Measurements from ENCODE around the gene OR2A14. TPM values are rescaled to one million over a fixed set of nuclear protein-coding genes. Genes with fewer than 3 reads are reported as not detected.

The OR2A14 gene
- total and polyA plus RNA-seq, 2 of the 13 experiments (the other 11 are each of a cell fraction or from before 2014, with no cell fraction given): not detected

DNA sequence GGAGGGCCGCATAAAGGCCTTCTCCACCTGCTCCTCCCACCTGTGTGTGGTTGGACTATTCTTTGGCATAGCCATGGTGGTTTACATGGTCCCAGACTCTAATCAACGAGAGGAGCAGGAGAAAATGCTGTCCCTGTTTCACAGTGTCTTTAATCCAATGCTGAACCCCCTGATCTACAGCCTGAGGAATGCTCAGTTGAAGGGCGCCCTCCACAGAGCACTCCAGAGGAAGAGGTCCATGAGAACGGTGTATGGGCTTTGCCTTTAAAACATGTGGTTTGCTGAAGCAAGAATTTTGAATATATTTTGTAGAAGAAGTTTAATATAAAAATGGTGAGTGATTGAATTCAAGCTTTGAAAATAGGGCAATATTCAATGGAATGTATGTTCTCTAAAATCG is 12.7 kb upstream of the OR2A14 start:
- no peak overlapping the region for H3K9ac ChIP-seq (ENCODE audit: insufficient read depth, low read depth, low read length)
- no peak overlapping the region for H3K4me3 ChIP-seq (replicated peaks in 1 of 3; ENCODE audit: insufficient read depth in 1 of 3, low read depth in 2 of 3, low read length in 3 of 3)
- H4K20me1 ChIP-seq (ENCODE audit: insufficient read depth, low read length): no peaks in the 10 kb centered on the region
- POLR2A ChIA-PET: no interaction called here
- H3K4me1 ChIP-seq (ENCODE audit: insufficient read depth, low read length): no peaks in the 10 kb centered on the region
- DNase-seq (ENCODE audit: low spot score) (no peak), FAIRE-seq (no peak), ATAC-seq (no peak)
- CTCF ChIA-PET (ENCODE audit: low intra/inter-chr PET ratio, low total read pairs): no interaction called here
- H3K9me3 ChIP-seq (ENCODE audit: low read length): no peaks in the 10 kb centered on the region
- no peak overlapping the region for H2AFZ ChIP-seq (ENCODE audit: low read length)
- no TSS peak for BruUV-seq (replicated peaks)
- no peak for TF ChIP-seq DMAP1 (CRISPR knock-in tag; IDR thresholded peaks at IDR 0.05)
- no peak for TF ChIP-seq SETDB1 (CRISPR knock-in tag; IDR thresholded peaks at IDR 0.05; ENCODE audit: borderline replicate concordance)
- TF ChIP-seq SUZ12 (IDR thresholded peaks at IDR 0.05; ENCODE audit: low read depth, low read length): no peak
- no peak for TF ChIP-seq FOXO1 (CRISPR knock-in tag; IDR thresholded peaks at IDR 0.05)
- no peak for TF ChIP-seq FOXM1 (CRISPR knock-in tag; IDR thresholded peaks at IDR 0.05)
- no peak for TF ChIP-seq MTA1 (CRISPR knock-in tag; IDR thresholded peaks at IDR 0.05; ENCODE audit: borderline replicate concordance)
- no peak for TF ChIP-seq GPN1 (CRISPR knock-in tag; IDR thresholded peaks at IDR 0.05; ENCODE audit: borderline replicate concordance)
- no peak for TF ChIP-seq NCOA2 (CRISPR knock-in tag; IDR thresholded peaks at IDR 0.05)
- no peak for TF ChIP-seq POLR2AphosphoS2 (IDR thresholded peaks at IDR 0.05; ENCODE audit: low read depth, low read length)
- no peak for TF ChIP-seq ZFAT (CRISPR knock-in tag; conservative IDR thresholded peaks at IDR 0.05)
- TF ChIP-seq SNAPC2 (CRISPR knock-in tag; IDR thresholded peaks at IDR 0.05): no peak
- no peak for TF ChIP-seq MLLT10 (CRISPR knock-in tag; IDR thresholded peaks at IDR 0.05)
- TF ChIP-seq IRF2 (CRISPR knock-in tag; IDR thresholded peaks at IDR 0.05): no peak
- TF ChIP-seq MTA3 (CRISPR knock-in tag; IDR thresholded peaks at IDR 0.05): no peak
- TF ChIP-seq, protein P1, sequence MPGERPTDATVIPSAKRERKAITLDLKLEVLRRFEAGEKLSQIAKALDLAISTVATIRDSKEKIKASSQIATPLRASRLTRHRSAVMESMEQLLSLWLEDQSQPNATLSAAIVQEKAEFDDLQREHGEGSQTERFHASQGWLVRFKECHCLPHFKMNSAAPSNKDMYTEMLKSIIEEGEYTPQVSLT (CRISPR knock-in tag; IDR thresholded peaks at IDR 0.05; ENCODE audit: borderline replicate concordance, low read depth): no peak
- TF ChIP-seq JUN (CRISPR knock-in tag; IDR thresholded peaks at IDR 0.05): no peak
- no peak for TF ChIP-seq ISL2 (CRISPR knock-in tag; IDR thresholded peaks at IDR 0.05)
- no peak for TF ChIP-seq SP1 (IDR thresholded peaks at IDR 0.05)
- no peak for TF ChIP-seq SP1 (CRISPR knock-in tag; IDR thresholded peaks at IDR 0.05)
- no peak for TF ChIP-seq ATAD3A (CRISPR knock-in tag; IDR thresholded peaks at IDR 0.05)
- 0% methylated on average over 5 of the region's 5 CpGs for WGBS (ENCODE audit: low lambda C conversion rate)
- no peaks in the 10 kb centered on the region for H3K79me2 ChIP-seq (ENCODE audit: insufficient read depth, low read length)
- no peak overlapping the region for H3K4me2 ChIP-seq (ENCODE audit: low read depth, low read length)
- in situ Hi-C loops (cut with HindIII; ENCODE audit: extremely low pct_ligation_motif_present, low pct_unique_long_range_greater_than_20kb) (no loop called here), intact Hi-C loops (cut with micrococcal nuclease; ENCODE audit: unreplicated experiment) (no loop called here)
- no peaks in the 10 kb centered on the region for H3K36me3 ChIP-seq (replicated peaks in 1 of 2; ENCODE audit: control insufficient read depth in 1 of 2, insufficient read depth in 2 of 2, low read length in 2 of 2)
- H3K27ac ChIP-seq (ENCODE audit: extremely low read length, insufficient read depth, low read length): no peak overlapping the region
- H3K27me3 ChIP-seq (ENCODE audit: control insufficient read depth in 1 of 2, insufficient read depth in 2 of 2, low read length in 2 of 2): no peaks in the 10 kb centered on the region

Measured in HepG2 (cell line).